GM21737 (cell line): ENCODE results near the gene RPS6KA2.

Experiments
- ATAC-seq: cut with Tn5 transposase; IDR thresholded peaks from one replicate; pipeline ENCODE4 v1.9.1; 2021; ENCODE audit warnings: mild to moderate bottlenecking, moderate library complexity; ENCODE audit not compliant: unreplicated experiment

RPS6KA2 gene

DNA sequence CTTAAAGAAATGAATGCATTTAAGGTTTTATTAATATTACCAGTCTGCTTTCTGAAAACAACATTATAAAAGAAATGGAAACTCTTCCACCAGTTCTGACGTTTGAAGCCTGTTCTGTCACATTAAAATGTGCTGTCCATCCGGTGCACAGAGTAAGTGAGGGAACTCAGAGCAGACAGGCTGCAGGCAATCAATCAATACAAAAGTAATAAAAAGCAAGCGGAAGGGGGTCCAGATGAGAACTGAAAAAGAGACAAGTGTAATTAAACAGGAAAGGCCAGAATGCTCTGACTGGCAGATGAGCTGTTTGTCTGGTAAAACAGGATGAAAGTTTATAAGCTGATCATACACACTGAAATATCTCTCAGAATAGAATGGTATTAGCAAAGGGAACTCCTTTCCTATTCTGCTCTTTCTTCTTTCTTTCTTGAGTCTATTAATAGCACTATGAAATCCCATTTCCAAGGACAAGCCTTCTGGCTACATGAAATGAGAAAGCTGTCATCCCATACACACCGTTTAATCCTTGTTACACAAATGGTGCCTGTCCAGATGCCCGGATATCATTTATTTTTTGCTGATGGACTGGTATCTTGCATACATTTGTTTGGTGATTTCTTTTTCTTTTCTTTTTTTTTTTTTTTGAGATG is 134.8 kb downstream of the RPS6KA2 start:
- ATAC-seq: no peak

DNA sequence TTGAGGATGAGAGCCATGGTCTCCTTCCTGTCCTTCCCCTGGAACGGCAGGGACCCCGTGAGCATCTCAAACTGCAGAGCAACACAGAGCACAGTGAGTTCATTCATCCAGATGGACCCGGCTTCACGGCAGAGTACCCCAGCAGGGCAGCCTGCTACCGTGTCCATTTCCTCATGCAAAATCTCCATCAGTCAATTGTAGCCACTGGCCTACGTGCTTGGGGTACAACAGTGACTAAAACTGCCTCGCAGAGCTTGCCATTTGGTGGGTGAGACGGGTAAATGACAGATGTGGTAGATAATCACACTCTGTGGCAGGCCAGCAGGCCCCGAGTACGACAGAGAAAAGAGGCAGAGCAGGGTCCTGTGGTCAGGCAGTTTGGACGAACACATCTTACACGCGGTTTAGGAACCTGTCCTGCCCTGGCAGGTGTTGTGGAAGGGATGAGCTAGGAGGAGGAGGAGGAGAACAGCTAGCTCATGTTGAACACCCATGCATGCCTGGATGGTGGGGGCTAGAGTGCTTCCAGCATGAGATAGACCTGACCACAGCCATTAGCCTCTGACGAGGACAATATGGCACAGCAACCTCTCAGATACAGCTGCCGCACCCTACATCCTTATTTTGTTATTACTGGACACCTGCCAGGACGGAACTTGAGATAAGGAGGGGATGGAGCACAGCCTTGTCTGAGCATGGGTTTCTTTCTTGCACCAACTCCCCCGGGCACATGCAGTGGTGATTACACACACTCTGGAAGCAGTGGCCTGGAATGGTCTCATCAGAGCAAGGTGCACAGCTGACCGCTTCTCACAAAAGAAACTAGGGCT is 136.2 kb downstream of the RPS6KA2 start:
- no peak for ATAC-seq

DNA sequence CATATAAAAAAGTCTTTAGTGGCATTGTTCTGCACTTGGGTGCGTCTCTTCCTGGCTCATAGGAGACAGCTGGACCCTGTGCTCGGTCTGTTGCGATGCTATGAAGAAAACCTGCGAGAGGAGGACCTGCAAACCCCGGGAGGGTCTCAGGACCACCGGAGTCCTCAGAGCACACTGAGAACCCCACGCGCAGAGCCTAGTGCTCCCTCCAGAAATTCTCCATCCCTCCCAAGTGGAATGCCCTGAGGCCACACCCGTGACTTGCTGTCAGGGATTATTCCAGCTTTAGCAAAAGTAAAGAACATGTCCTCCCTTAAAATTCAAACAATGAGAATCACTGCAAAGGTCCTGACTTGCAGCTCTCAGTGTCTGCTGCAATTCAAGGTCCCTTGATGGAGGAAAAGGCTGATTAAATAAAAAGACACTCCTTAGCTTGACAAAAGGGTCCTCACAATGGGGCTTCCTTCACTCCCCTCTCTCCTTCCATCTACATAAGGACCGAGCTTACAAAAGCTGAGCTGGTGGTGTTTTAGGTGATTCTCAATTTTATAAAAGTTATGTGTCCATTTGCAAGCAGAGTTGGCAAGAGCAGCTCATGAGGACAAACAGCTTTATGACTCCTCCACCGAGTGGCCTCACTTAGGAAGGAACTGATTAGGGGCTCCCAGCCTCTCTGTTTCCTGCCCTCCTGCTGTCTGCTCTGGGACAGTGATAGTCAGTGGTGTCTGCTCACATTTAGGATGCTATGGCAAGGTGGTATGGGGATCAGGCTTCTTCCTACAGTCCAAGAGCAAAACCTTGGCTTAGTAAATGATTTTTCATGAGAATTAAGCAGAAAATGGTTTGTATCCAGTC is 137.5 kb downstream of the RPS6KA2 start:
- ATAC-seq: no peak

DNA sequence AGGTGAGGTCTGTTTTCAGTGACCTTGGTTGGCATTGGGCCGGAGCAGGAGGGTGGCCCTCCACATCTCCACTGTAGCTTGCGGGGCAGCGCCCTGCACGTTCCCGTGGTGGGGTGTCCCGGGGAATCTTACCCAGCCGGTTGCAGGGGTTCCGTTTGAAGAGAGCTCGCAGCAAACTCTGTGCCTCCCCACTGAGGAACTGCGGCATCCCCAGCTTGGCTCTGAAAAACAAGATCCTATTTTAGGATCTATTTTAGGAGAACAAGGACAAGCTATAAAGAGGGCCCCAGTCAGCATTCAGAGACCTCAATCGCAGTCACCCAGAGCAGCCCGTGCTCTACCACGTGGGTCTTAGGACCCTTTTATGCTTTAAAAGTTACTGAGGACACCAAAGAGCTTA is 138.3 kb downstream of the RPS6KA2 start:
- ATAC-seq: no peak

DNA sequence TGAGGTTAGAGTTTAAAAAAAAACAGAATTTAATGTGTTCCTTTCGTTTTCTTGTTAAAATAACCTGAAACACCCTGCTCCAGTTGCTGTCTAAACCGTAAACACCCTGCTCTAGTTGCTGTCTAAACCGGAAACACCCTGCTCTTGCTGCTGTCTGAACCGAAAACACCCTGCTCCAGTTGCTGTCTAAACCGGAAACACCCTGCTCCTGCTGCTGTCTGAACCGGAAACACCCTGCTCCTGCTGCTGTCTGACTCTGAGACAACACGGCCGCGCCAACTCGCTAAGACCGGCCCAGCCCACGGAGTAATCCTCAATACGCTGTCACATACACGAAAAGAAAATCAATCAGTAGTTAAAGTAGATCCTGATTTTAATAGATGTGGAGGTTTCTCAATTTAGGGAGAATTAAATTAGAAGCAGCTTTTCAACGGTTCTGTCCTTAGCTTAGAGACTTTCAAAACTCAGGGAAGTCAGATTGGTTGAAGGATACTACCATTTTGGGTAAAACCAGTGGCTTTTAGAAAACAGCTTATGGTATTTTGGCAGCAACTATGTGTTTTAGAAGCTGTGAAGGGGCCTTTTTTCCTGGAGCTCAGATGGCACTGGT is 138.9 kb downstream of the RPS6KA2 start:
- peak; percentile 89 for ATAC-seq

DNA sequence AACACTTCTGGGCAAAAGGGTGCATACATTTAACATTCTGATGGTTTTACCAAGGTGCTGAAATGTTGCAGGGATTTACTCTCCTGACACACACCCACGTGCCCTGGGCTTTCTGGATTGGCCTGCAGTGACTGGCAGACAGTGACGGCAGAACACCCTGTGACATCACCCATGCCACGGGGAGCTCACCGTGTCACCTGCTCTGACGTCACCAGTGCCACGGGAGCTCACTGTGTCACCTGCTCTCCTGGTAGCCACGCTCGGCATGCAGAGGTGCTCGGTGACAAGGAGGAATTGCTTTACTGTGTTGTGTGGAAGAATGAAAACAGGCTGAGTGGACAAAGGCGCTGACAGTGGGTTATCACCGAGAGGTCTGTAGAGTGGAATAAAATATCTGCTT is 139.9 kb downstream of the RPS6KA2 start:
- ATAC-seq: no peak

DNA sequence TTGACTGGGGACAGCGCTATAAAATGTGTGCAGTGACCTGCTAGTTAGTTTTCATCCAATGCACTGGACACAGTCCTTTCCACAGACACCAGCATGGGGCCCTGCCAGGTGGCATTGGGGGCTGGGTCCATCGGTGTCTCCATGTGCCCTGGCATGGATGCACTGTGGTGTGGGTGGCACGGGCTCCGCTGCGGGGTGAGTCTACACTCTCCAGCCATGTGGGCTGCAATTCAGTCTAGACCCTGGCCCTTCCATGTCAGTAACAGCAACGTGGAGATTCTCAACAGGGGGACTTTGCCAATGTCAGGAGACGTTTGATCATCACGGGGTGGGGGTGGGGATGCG is 140.5 kb downstream of the RPS6KA2 start:
- no peak for ATAC-seq

DNA sequence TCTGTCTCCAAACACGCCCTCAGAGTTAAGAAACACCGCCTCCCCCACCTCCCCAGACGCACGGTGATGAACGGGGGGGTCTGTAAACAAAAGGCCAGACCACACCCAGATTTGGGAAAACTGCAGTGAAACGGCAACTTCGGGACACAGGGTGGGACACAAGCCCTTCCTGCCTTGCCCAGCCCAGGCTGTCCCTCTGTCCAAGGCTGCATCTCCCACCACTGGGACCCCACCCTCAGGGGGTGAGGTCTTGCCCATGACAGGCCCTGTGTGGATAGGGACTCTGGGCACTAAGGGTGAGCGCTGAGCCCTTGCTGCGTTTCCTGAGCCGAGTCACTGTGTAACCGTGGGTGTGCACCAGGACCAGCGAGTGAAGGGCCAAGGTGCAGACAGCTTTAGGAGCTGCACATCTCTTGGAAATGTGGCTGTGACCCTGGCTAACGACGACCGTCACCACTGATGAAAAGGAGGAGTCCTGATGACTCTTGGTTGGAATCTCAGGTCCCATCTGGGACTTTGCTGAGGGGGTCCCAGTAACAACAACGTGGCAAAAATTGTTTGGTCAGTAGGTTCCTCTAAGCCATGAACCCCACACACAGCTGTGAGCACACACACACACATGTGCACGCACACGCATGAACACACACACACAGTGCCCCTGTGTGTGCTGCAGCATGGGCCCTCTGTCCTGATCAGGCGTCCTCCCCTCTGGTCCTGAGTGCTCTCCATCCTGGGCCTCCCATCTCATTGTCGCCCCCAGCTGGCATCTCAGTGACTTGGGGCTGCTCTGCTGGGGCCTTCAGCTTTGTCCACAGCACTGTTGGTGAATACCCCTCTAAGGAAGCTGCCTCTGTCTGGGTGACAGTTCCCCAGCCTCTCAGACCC is 141.2 kb downstream of the RPS6KA2 start:
- ATAC-seq: no peak

DNA sequence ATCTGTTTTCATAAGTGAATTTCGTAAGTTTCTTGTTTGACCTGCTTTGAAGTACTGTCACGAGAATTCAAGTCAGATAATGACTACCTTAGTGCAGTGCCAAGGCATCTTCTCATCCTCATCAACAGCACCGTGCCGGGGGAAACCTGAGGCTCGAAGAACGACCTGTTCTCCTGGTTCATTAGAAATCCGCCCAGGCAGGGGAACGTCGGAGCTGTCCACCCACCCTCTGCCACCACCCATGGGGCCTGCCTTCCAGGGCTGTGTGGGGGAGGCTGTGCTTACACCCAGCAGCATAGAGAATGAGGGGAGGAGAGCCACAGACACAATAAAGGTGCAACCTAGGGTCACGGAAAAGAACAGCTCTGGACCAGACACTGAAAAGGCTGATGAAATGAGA is 142.2 kb downstream of the RPS6KA2 start:
- ATAC-seq: no peak

DNA sequence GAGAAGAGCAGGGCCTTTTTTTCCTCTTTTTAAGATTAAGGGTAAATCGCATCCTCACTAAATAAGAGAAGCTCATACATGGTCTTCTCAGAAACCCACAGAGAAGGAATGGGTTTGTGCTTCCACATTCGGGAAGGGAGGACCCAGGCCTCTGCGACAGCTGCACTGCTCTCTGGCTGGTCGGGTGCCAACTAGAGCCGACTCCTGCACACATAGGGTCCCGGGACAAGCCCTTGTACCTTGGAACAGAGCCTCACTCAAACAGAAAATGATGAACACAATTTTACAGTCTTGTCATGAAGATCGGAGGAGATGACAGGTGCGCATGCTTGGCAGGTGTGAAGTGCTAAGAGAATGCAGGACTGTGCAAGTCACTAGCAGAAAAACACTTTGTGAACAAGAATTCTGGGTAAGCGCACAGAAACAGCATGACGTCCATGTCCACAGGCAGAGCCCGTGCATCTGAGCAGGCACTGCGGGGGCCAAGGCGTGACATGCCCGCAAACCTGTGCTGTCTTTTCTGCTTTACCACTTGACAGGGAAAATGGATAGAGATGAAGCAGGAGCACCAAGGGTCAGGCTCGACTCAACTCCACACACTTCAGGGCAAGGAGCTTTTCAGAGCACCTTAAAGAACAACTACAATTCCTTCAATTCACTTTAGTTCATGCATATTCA is 143.3 kb downstream of the RPS6KA2 start:
- no peak for ATAC-seq

DNA sequence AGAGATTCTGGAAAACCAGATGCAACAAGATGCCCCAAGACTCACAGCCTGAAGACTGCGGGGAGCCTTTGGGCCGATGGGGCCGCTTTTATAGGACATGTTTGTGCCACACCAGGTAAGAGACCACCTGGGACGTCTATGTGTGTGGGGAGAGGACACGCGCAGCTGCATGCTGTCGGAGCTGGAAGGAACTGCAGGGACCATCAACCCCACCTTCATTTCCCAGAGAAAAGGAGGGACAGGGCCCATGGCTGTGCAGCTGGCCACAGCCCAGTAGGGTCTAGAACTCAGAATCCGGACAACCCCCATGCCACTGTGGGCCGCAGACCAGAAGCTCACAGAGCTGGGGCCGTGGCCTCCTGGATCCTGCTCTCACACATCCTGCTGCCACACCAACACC is 144.0 kb downstream of the RPS6KA2 start:
- ATAC-seq: no peak

DNA sequence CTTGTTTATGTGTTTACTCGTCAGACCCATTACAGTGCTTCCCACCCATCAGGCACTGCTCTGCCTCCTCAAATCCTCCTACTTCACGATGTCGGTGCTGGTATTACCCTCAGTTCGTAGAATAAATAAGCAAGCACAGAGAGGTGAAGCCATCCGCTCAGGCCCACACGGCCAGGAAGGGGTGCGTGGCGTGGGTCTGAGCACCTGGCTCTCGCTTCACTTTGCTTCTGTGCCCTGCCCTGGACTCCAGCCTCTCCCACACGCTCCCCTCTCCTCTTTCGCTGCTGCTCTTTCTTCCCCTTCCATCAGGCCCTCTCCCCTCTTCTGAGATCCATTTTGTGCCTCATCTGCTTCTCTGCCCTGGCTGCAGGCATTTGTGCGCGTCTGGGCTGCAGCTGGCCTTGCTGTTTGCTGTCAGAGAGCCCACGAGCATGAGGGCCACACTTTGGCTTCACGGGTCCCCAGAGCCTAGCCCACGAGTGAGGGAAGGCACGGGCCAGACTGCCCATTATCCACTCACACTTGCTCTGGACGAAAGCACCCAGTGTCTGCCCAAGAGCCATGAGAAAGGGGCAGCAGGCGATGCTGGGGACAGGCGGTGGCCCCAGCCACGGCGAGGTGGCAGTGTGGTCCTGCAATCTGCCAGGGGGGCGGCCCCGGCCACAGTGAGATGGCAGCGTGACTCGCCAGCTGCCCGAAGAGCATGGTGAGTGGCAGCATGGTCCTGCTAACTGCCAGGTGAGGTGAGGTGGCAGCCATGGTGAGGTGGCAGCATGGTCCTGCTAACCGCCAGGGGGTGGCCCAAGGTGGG is 148.1 kb downstream of the RPS6KA2 start:
- ATAC-seq: no peak

DNA sequence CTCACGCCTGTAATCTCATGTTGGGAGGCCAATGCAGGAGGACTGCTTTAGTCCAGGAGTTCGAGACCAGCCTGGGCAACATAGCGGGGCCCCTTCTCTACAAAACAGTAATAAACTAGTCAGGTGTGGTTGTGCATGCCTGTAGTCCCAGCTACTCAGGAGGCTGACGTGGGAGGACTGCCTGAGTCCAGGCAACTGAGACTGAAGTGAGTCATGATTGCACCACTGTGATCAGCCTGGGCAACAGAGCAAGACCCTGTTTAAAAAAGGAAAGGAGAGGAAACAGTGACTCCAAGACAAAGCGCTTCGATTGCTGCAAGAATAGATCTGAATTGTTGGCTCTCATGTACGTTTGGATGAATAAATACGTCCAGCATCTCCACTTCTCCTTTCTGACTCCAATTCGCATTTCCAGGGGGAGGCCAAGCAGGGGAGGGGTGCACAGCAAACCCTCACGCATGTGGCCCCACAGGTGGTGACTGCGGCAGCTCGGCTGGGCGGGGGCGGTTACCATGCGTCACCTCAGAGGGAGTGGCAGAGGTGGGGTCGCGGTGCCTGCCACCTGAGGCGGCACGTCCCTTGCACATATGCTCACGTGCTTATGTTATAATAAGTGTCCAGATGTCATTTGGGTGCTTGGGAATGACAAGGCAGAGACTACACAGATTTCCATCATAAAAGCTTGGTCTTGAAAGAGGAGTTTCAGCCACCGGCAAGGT is 149.2 kb downstream of the RPS6KA2 start:
- ATAC-seq: no peak

DNA sequence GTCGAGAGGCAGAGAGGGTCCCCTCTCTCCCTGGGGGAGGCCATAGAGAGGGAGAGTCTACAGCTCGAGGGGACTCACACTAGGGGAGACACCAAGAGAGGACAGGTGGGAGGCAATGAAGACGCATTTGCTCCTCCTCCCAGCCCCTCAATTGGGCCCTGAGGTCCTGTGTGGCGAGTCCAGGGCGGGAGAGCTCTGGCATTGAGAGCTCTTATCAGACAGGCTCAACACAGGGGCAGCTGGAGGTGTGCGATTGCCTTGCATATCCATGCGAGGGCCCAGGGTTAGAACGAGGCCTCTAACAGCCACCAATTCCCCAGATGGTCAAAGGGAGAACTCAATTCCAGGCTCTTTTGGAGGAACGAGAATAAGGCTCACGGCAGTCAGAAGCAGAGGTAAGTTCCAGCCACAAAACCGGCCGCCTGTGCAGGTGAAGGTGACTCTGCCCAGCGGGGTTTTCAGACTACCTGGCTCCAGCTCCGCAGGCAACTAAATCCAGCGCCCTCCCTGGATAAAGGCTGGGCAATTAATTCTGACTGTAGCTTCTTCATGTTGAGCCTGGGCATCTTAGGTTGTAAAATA is 150.3 kb downstream of the RPS6KA2 start:
- no peak for ATAC-seq

DNA sequence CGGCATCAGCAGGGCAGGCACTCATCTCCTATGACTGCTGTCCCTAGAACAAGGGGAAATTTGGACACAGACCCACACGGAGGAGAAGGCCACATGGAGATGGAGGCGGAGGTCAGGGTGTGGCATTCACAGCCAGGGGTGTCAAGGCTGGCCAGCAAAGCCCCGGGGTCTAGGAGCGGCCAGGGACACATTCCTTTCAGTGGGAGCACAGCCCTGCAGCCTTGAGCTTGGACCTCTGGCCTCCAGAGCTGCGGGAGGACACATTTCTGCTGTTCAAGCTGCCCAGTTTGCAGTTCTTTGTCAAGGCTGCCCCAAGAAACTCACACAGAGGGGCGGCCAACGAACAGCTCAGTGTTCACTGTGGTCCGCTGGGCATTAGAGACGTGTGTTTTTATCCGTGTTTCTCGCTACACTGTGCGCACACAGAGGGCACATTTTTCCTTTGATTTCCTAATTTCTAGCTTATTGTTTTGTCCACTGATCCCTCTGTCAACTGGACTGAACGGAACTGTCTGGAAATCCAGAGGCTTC is 150.9 kb downstream of the RPS6KA2 start:
- no peak for ATAC-seq

DNA sequence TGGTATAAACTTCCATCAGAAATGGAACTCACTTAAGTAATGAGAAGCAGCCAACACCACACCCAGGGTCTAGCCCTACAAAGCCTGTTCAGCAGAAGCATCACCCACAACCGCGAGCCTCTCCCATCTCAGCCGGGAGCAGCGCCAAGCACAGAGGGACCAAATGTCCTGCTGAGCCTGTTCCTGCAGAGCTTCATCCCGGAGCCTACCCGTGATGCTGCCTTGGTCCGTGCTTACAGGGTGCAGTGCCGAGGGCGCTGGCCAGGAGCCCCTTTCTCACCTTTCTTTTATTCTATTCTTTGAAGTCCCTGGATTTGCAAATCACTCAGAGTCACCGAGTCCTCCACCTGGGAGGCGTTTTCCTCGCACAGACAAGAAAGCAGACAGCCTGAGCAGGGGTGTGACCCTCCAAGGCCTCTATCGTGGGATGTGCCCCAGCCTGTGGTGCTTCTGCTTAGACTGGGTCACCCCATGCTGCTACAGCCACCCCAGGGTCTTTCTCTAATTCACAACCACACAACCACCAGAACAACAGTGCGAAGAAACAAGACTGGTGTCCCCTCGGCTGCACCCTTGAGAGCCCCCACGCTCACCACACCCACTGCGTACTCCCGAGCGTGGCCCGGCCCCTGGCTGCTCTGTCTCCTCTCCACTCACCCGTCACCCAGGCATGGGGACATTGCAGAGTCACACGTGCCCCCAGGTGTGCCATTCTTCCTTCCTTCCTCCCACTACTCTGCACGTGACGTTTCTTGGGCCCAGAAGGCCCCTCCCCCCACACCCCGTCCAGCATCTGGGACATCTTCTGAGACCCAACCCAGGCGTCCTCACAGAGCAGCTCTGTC is 152.1 kb downstream of the RPS6KA2 start:
- ATAC-seq: no peak
